Stimulated activated effector memory CD8-positive, alpha-beta T cell treated with anti-CD3 and anti-CD28 coated beads, Interleukin-12 subunit alpha, Interleukin-12 subunit beta, amount 100 ng/mL, for 72 hours (primary cell): ENCODE results near the gene OXSM.

Experiments
- ATAC-seq: fragments of 150-1000 bp; cut with Tn5 transposase; 2 replicates; pipeline ENCODE4 v1.10.0; 2021
- DNase-seq, 2 donors: peaks; one replicate each; pipeline ENCODE4 v3.0.0; 2021 to 2022; ENCODE audit warnings: low spot score in 2 of 2
- H3K27ac Mint-ChIP-seq: one replicate; pipeline ENCODE4 v1.8.0; 2022; ENCODE audit warnings: mild to moderate bottlenecking, mixed read lengths
- H3K36me3 Mint-ChIP-seq: one replicate; pipeline ENCODE4 v1.8.0; 2022; ENCODE audit warnings: mild to moderate bottlenecking, mixed read lengths
- H3K4me1 Mint-ChIP-seq: one replicate; pipeline ENCODE4 v1.8.0; 2022; ENCODE audit warnings: mixed read lengths
- H3K4me3 Mint-ChIP-seq: one replicate; pipeline ENCODE4 v1.8.0; 2022; ENCODE audit warnings: mild to moderate bottlenecking, mixed read lengths
- H3K9me3 Mint-ChIP-seq: one replicate; pipeline ENCODE4 v1.8.0; 2022; ENCODE audit warnings: mixed read lengths

OXSM gene

GRCh38 chr3:25783661-25784512 lies 6.0 kb upstream of the OXSM start:
- H3K9me3 Mint-ChIP-seq = no peaks in the 10 kb centered on the region
- peaks cover 56% of the 10 kb centered on the region for H3K36me3 Mint-ChIP-seq
- peaks cover 61% of the 10 kb centered on the region for H3K4me1 Mint-ChIP-seq
- peak overlapping the region; percentile 76 for H3K4me3 Mint-ChIP-seq
- peak overlapping the region; percentile 54 for H3K27ac Mint-ChIP-seq
- DNase-seq = peak in 1 of 2 donors; percentile 81
- ATAC-seq = peak; percentile 48

GRCh38 chr3:25784971-25785370 lies 4.9 kb upstream of the OXSM start:
- Mint-ChIP-seq H3K36me3 (peaks cover 50% of the 10 kb centered on the region), H3K9me3 (no peaks in the 10 kb centered on the region), H3K4me3 (peak overlapping the region; percentile 76), H3K27ac (peak overlapping the region; percentile 37), H3K4me1 (peaks cover 62% of the 10 kb centered on the region)
- no peak for DNase-seq
- ATAC-seq = no peak

- H3K9me3 Mint-ChIP-seq = no peaks in the 10 kb centered on the region
- peaks cover 55% of the 10 kb centered on the region for H3K4me1 Mint-ChIP-seq
- H3K4me3 Mint-ChIP-seq = peak overlapping the region; percentile 76
- peak overlapping the region; percentile 37 for H3K27ac Mint-ChIP-seq
- DNase-seq (no peak), ATAC-seq (no peak)
- H3K36me3 Mint-ChIP-seq = peaks cover 50% of the 10 kb centered on the region
Observed at GRCh38 chr3:25785826-25786225, 4.1 kb upstream of the OXSM start.

- H3K27ac Mint-ChIP-seq = peak overlapping the region; percentile 4
- peaks cover 37% of the 10 kb centered on the region for H3K36me3 Mint-ChIP-seq
- peaks cover 55% of the 10 kb centered on the region for H3K4me1 Mint-ChIP-seq
- ATAC-seq (no peak), DNase-seq (no peak)
- H3K4me3 Mint-ChIP-seq = peak overlapping the region; percentile 87
- no peaks in the 10 kb centered on the region for H3K9me3 Mint-ChIP-seq
Observed at GRCh38 chr3:25787689-25788088, 2.2 kb upstream of the OXSM start.

GRCh38 chr3:25789209-25789595 lies 688 bp upstream of the OXSM start:
- peak overlapping the region; percentile 87 for H3K4me3 Mint-ChIP-seq
- H3K9me3 Mint-ChIP-seq = no peaks in the 10 kb centered on the region
- H3K27ac Mint-ChIP-seq = peak overlapping the region; percentile 98
- peaks cover 39% of the 10 kb centered on the region for H3K36me3 Mint-ChIP-seq
- peaks cover 56% of the 10 kb centered on the region for H3K4me1 Mint-ChIP-seq
- ATAC-seq (no peak), DNase-seq (no peak)

- Mint-ChIP-seq H3K36me3 (no peaks in the 10 kb centered on the region), H3K4me1 (no peaks in the 10 kb centered on the region), H3K27ac (no peak overlapping the region), H3K9me3 (no peaks in the 10 kb centered on the region), H3K4me3 (no peak overlapping the region)
- ATAC-seq = no peak
- DNase-seq = no peak
Observed at GRCh38 chr3:25801786-25802185, 11.9 kb downstream of the OXSM start.

- H3K27ac Mint-ChIP-seq = no peak overlapping the region
- no peak for DNase-seq
- H3K4me3 Mint-ChIP-seq = no peak overlapping the region
- no peaks in the 10 kb centered on the region for H3K4me1 Mint-ChIP-seq
- H3K36me3 Mint-ChIP-seq = no peaks in the 10 kb centered on the region
- no peak for ATAC-seq
- H3K9me3 Mint-ChIP-seq = no peaks in the 10 kb centered on the region
Observed at GRCh38 chr3:25803833-25804232, 13.9 kb downstream of the OXSM start.

- no peaks in the 10 kb centered on the region for H3K36me3 Mint-ChIP-seq
- no peak overlapping the region for H3K4me3 Mint-ChIP-seq
- H3K9me3 Mint-ChIP-seq = no peaks in the 10 kb centered on the region
- no peak overlapping the region for H3K27ac Mint-ChIP-seq
- no peak for ATAC-seq
- no peak for DNase-seq
- H3K4me1 Mint-ChIP-seq = no peaks in the 10 kb centered on the region
Observed at GRCh38 chr3:25804676-25805075, 14.8 kb downstream of the OXSM start.

- no peaks in the 10 kb centered on the region for H3K9me3 Mint-ChIP-seq
- H3K4me3 Mint-ChIP-seq = no peak overlapping the region
- H3K27ac Mint-ChIP-seq = no peak overlapping the region
- peak; percentile 53 for ATAC-seq
- H3K4me1 Mint-ChIP-seq = no peaks in the 10 kb centered on the region
- DNase-seq = no peak
- H3K36me3 Mint-ChIP-seq = no peaks in the 10 kb centered on the region
Observed at GRCh38 chr3:25812644-25813043, 22.8 kb downstream of the OXSM start.

- Mint-ChIP-seq H3K9me3 (no peaks in the 10 kb centered on the region), H3K4me3 (no peak overlapping the region), H3K27ac (no peak overlapping the region), H3K4me1 (no peaks in the 10 kb centered on the region), H3K36me3 (no peaks in the 10 kb centered on the region)
- ATAC-seq (peak; percentile 77), DNase-seq (no peak)
Observed at GRCh38 chr3:25817107-25817506, 27.2 kb downstream of the OXSM start.

- DNase-seq (no peak), ATAC-seq (peak; percentile 47)
- Mint-ChIP-seq H3K36me3 (no peaks in the 10 kb centered on the region), H3K27ac (no peak overlapping the region), H3K4me3 (no peak overlapping the region), H3K4me1 (no peaks in the 10 kb centered on the region), H3K9me3 (no peaks in the 10 kb centered on the region)
Observed at GRCh38 chr3:25817638-25818037, 27.7 kb downstream of the OXSM start.

GRCh38 chr3:25818335-25818734 lies 28.4 kb downstream of the OXSM start:
- no peaks in the 10 kb centered on the region for H3K9me3 Mint-ChIP-seq
- H3K4me3 Mint-ChIP-seq = no peak overlapping the region
- no peaks in the 10 kb centered on the region for H3K4me1 Mint-ChIP-seq
- no peaks in the 10 kb centered on the region for H3K36me3 Mint-ChIP-seq
- ATAC-seq (no peak), DNase-seq (no peak)
- H3K27ac Mint-ChIP-seq = no peak overlapping the region

- Mint-ChIP-seq H3K4me3 (no peak overlapping the region), H3K27ac (no peak overlapping the region), H3K4me1 (no peaks in the 10 kb centered on the region), H3K36me3 (no peaks in the 10 kb centered on the region), H3K9me3 (no peaks in the 10 kb centered on the region)
- no peak for DNase-seq
- ATAC-seq = peak; percentile 80
Observed at GRCh38 chr3:25820366-25820765, 30.5 kb downstream of the OXSM start.

- Mint-ChIP-seq H3K4me3 (no peak overlapping the region), H3K4me1 (peaks cover 3% of the 10 kb centered on the region), H3K27ac (no peak overlapping the region), H3K36me3 (no peaks in the 10 kb centered on the region), H3K9me3 (no peaks in the 10 kb centered on the region)
- DNase-seq = no peak
- ATAC-seq = peak; percentile 48
Observed at GRCh38 chr3:25820816-25821486, 31.1 kb downstream of the OXSM start.

- no peaks in the 10 kb centered on the region for H3K9me3 Mint-ChIP-seq
- H3K4me3 Mint-ChIP-seq = no peak overlapping the region
- no peak overlapping the region for H3K27ac Mint-ChIP-seq
- no peak for DNase-seq
- H3K4me1 Mint-ChIP-seq = peaks cover 10% of the 10 kb centered on the region
- ATAC-seq = no peak
- no peaks in the 10 kb centered on the region for H3K36me3 Mint-ChIP-seq
Observed at GRCh38 chr3:25821746-25822573, 32.1 kb downstream of the OXSM start.
